HepG2 (cell line): ENCODE results near the gene CISTR. TPM values are rescaled to one million over a fixed set of nuclear protein-coding genes. Genes with fewer than 3 reads are reported as not detected.

Experiments
- ARID5B ChIP-seq: IDR thresholded peaks from 2 replicates; pipeline ENCODE4 v1.4.0; 2020; ENCODE audit warnings: mild to moderate bottlenecking, missing genetic modification reagents
- FOXC1 ChIP-seq: sonication (generic); formaldehyde crosslinking; IDR thresholded peaks from 2 replicates; pipeline ENCODE4 v1.8.0; 2022; ENCODE audit warnings: mild to moderate bottlenecking, missing genetic modification reagents, borderline replicate concordance
- FOXO1 ChIP-seq: sonication (generic); formaldehyde crosslinking; IDR thresholded peaks from 2 replicates; pipeline ENCODE4 v1.4.0; 2020; ENCODE audit warnings: missing genetic modification reagents
- ISX ChIP-seq: sonication (generic); formaldehyde crosslinking; conservative IDR thresholded peaks from 2 replicates; pipeline ENCODE4 v1.5.0; 2020; ENCODE audit warnings: missing genetic modification reagents
- JUN ChIP-seq: sonication (generic); formaldehyde crosslinking; IDR thresholded peaks from 2 replicates; pipeline ENCODE4 v1.4.0; 2020; ENCODE audit warnings: mild to moderate bottlenecking, missing genetic modification reagents
- JUND ChIP-seq: sonication (generic); formaldehyde crosslinking; IDR thresholded peaks from 2 replicates; pipeline ENCODE4 v1.8.0; 2022; ENCODE audit warnings: mild to moderate bottlenecking, missing genetic modification reagents
- KAT8 ChIP-seq: IDR thresholded peaks from 2 replicates; pipeline ENCODE4 v1.6.1; 2016; ENCODE audit warnings: missing genetic modification reagents, missing compliant biosample characterization
- KDM3A ChIP-seq: IDR thresholded peaks from 2 replicates; pipeline ENCODE4 v1.6.1; 2018; ENCODE audit warnings: low read depth, missing compliant biosample characterization
- MAFF ChIP-seq: IDR thresholded peaks from 2 replicates; pipeline ENCODE4 v1.6.1; 2011; ENCODE audit warnings: low read depth, low read length, improper control_type of control experiment
- MIER3 ChIP-seq: IDR thresholded peaks from 2 replicates; pipeline ENCODE4 v1.6.1; 2016; ENCODE audit warnings: missing compliant biosample characterization, borderline replicate concordance
- PHF21A ChIP-seq: sonication (generic); formaldehyde crosslinking; IDR thresholded peaks from 2 replicates; pipeline ENCODE4 v1.5.0; 2020; ENCODE audit warnings: mild to moderate bottlenecking, missing genetic modification reagents
- RARA ChIP-seq: IDR thresholded peaks from 2 replicates; pipeline ENCODE4 v1.6.1; 2016; ENCODE audit warnings: missing genetic modification reagents, missing compliant biosample characterization
- RBFOX2 ChIP-seq: fragments of 200-400 bp; formaldehyde crosslinking; IDR thresholded peaks from 2 replicates; pipeline ENCODE4 v1.6.1; 2017; ENCODE audit warnings: low read depth, mild to moderate bottlenecking, low read length
- SP1 ChIP-seq, 2 experiments: fragments of 450-650 bp in 1 of 2; sonication (generic) in 1 of 2; formaldehyde crosslinking in 1 of 2; IDR thresholded peaks; 2 replicates each; pipeline versions ENCODE4 v1.4.0 to v1.6.1; 2016 to 2020; ENCODE audit warnings: missing genetic modification reagents in 1 of 2
- XBP1 ChIP-seq: sonication (generic); formaldehyde crosslinking; IDR thresholded peaks from 2 replicates; pipeline ENCODE4 v1.5.0; 2020; ENCODE audit warnings: missing genetic modification reagents
- ZBTB20 ChIP-seq: sonication (generic); formaldehyde crosslinking; IDR thresholded peaks from 2 replicates; pipeline ENCODE4 v1.8.1; 2023; ENCODE audit warnings: missing genetic modification reagents, low read depth, mild to moderate bottlenecking, borderline replicate concordance
- ZBTB25 ChIP-seq: IDR thresholded peaks from 2 replicates; pipeline ENCODE4 v1.6.1; 2018; ENCODE audit warnings: missing genetic modification reagents
- ZEB1 ChIP-seq: IDR thresholded peaks from 2 replicates; pipeline ENCODE4 v1.6.1; 2012; ENCODE audit warnings: mild to moderate bottlenecking, low read depth, inconsistent platforms; ENCODE audit not compliant: insufficient replicate concordance
- ZMYM4 ChIP-seq: sonication (generic); formaldehyde crosslinking; IDR thresholded peaks from 2 replicates; pipeline ENCODE4 v1.8.1; 2023; ENCODE audit warnings: mild to moderate bottlenecking, missing genetic modification reagents
- ZNF138 ChIP-seq: sonication (generic); formaldehyde crosslinking; IDR thresholded peaks from 2 replicates; pipeline ENCODE4 v1.5.0; 2020; ENCODE audit warnings: mild to moderate bottlenecking, low read depth, missing genetic modification reagents
- ZNF331 ChIP-seq: sonication (generic); formaldehyde crosslinking; IDR thresholded peaks from 2 replicates; pipeline ENCODE4 v1.4.0; 2020; ENCODE audit warnings: missing genetic modification reagents
- ZNF616 ChIP-seq: sonication (generic); formaldehyde crosslinking; IDR thresholded peaks from 2 replicates; pipeline ENCODE4 v1.5.0; 2020; ENCODE audit warnings: low read depth, mild to moderate bottlenecking, missing genetic modification reagents
- ZNF652 ChIP-seq: IDR thresholded peaks from 2 replicates; pipeline ENCODE4 v1.6.1; 2016; ENCODE audit warnings: low read depth, borderline replicate concordance
- ZNF746 ChIP-seq: sonication (generic); formaldehyde crosslinking; IDR thresholded peaks from 2 replicates; pipeline ENCODE4 v1.8.0; 2022; ENCODE audit warnings: mild to moderate bottlenecking, missing genetic modification reagents
- ZNF883 ChIP-seq: sonication (generic); formaldehyde crosslinking; IDR thresholded peaks from 2 replicates; pipeline ENCODE4 v1.5.1; 2020; ENCODE audit warnings: mild to moderate bottlenecking, missing genetic modification reagents; ENCODE audit errors: not compliant biosample characterization
- polyA plus RNA-seq, 8 experiments: library from polyadenylated mRNA; depleted of rRNA in 3 of 8; stranded (reverse) in 7 of 8; unstranded in 1 of 8; fragments of >200 nt; fragmentation: Illumina TruSeq in 4 of 8; extraction: Trizol in 4 of 8; gene quantifications; 2 replicates each; pipeline versions ENCODE4 v1.2.1 to v1.2.3, GENCODE V29; 2011 to 2016; ENCODE audit warnings: low read depth in 4 of 8, missing spikeins in 1 of 8, mixed read lengths in 1 of 8; ENCODE audit not compliant: insufficient read depth in 1 of 8
- total RNA-seq, 5 experiments: library from RNA; depleted of rRNA; stranded (reverse); fragments of >200 nt; fragmentation: Illumina TruSeq; extraction: Trizol; gene quantifications; 2 replicates each; pipeline ENCODE4 v1.2.3, GENCODE V29; 2016; ENCODE audit warnings: low read depth in 1 of 5
- TF ChIP-seq, protein P1 (sequence below), 2 experiments: sonication (generic) in 1 of 2; formaldehyde crosslinking in 1 of 2; IDR thresholded peaks; 2 replicates each; pipeline versions ENCODE4 v1.4.0 to v1.6.1; 2018 to 2020; ENCODE audit warnings: missing genetic modification reagents in 2 of 2, borderline replicate concordance in 1 of 2, low read depth in 1 of 2, mild to moderate bottlenecking in 1 of 2, missing biosample characterization in 1 of 2

Gene CISTR
- total and polyA plus RNA-seq, 2 of the 13 experiments (the other 11 are each of a cell fraction or from before 2014, with no cell fraction given) = not detected

- peak; percentile 60; the same call in 1 of the 2 replicates for TF ChIP-seq ZBTB25 (CRISPR knock-in tag)
- TF ChIP-seq ZNF883 (CRISPR knock-in tag) = no peak
- TF ChIP-seq ZNF138 (CRISPR knock-in tag) = no peak
- 0 out of 2 replicates have a peak, but pooled peaks have one; percentile 60 for TF ChIP-seq XBP1 (CRISPR knock-in tag)
- TF ChIP-seq, protein P1, sequence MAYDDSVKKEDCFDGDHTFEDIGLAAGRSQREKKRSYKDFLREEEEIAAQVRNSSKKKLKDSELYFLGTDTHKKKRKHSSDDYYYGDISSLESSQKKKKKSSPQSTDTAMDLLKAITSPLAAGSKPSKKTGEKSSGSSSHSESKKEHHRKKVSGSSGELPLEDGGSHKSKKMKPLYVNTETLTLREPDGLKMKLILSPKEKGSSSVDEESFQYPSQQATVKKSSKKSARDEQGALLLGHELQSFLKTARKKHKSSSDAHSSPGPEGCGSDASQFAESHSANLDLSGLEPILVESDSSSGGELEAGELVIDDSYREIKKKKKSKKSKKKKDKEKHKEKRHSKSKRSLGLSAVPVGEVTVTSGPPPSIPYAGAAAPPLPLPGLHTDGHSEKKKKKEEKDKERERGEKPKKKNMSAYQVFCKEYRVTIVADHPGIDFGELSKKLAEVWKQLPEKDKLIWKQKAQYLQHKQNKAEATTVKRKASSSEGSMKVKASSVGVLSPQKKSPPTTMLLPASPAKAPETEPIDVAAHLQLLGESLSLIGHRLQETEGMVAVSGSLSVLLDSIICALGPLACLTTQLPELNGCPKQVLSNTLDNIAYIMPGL (CRISPR knock-in tag; IDR thresholded peaks at IDR 0.05; ENCODE audit: borderline replicate concordance in 1 of 2, low read depth in 1 of 2) = 0 out of 4 replicates have a peak, but pooled peaks of 1 of the 2 experiments have one; percentile 25
- peak; percentile 58; the same call in 1 of the 2 replicates for TF ChIP-seq KAT8 (CRISPR knock-in tag)
- 0 out of 2 replicates have a peak, but pooled peaks have one; percentile 26 for TF ChIP-seq RBFOX2
- peak; percentile 66 for TF ChIP-seq PHF21A (CRISPR knock-in tag)
- TF ChIP-seq ZEB1 = peak; percentile 69
- no peak for TF ChIP-seq ISX
- TF ChIP-seq KDM3A (CRISPR knock-in tag) = no peak
- peak; percentile 65 for TF ChIP-seq RARA
- peak; percentile 80 for TF ChIP-seq JUND (CRISPR knock-in tag)
- TF ChIP-seq ZNF746 = peak; percentile 83
- TF ChIP-seq ZNF331 (CRISPR knock-in tag) = no peak; the same call in 1 of the 2 replicates
- peak; percentile 67 for TF ChIP-seq FOXO1 (CRISPR knock-in tag)
- TF ChIP-seq MAFF = peak; percentile 60
- peak; percentile 31; the same call in 1 of the 2 replicates for TF ChIP-seq ZMYM4 (CRISPR knock-in tag)
- TF ChIP-seq FOXC1 (CRISPR knock-in tag) = no peak
- TF ChIP-seq ZNF616 (CRISPR knock-in tag) = no peak
- 0 out of 2 replicates have a peak, but pooled peaks have one; percentile 33 for TF ChIP-seq MIER3
- TF ChIP-seq SP1 (IDR thresholded peaks at IDR 0.05) = no peak
- TF ChIP-seq SP1 (CRISPR knock-in tag; IDR thresholded peaks at IDR 0.05) = peak; percentile 12; the same call in 1 of the 2 replicates
- peak; percentile 77; the same call in 1 of the 2 replicates for TF ChIP-seq JUN (CRISPR knock-in tag)
- peak; percentile 83 for TF ChIP-seq ARID5B (CRISPR knock-in tag)
- peak; percentile 33; the same call in 1 of the 2 replicates for TF ChIP-seq ZNF652 (CRISPR knock-in tag)
- no peak for TF ChIP-seq ZBTB20 (CRISPR knock-in tag)
Observed at GRCh38 chr12:53798575-53798974, 46.8 kb upstream of the CISTR start (continued).
